HFF-Myc (cell line): ENCODE results near the gene CHKB.

Experiments used
- DNase-seq: peaks from one replicate; pipeline ENCODE4 v3.0.0-alpha.2; 2011; ENCODE audit warnings: low read depth; ENCODE audit errors: extremely low read depth
- H3K4me3 ChIP-seq: replicated peaks from 2 replicates; pipeline ENCODE4 v1.5.1; 2011; ENCODE audit warnings: low read depth, mild to moderate bottlenecking, control low read depth, low read length
- TF ChIP-seq, protein P1 (sequence below): IDR thresholded peaks from 2 replicates; pipeline ENCODE4 v1.5.1; 2012; ENCODE audit warnings: mild to moderate bottlenecking, low read depth, low read length, control low read depth; ENCODE audit errors: missing control alignments

Gene CHKB

DNA sequence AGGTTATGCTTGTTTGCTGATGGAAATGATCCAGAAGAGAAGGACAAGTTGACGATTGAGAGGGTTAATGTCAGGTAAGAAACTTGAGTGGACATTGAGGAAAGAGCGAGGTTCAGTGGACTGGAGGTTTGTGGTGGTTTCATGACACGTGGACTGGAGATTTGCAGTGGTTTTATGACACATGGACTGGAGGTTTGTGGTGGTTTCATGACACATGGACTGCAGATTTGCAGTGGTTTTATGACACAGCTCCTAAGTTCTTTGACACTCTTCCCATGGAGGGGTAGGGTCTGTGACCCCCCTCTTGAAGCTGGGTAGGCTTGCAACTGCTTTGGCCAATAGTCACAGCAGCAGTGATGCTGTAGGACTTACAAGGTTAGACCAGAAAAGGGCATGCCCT is 12.5 kb upstream of the CHKB start:
- no peak overlapping the region for H3K4me3 ChIP-seq
- TF ChIP-seq, protein P1, sequence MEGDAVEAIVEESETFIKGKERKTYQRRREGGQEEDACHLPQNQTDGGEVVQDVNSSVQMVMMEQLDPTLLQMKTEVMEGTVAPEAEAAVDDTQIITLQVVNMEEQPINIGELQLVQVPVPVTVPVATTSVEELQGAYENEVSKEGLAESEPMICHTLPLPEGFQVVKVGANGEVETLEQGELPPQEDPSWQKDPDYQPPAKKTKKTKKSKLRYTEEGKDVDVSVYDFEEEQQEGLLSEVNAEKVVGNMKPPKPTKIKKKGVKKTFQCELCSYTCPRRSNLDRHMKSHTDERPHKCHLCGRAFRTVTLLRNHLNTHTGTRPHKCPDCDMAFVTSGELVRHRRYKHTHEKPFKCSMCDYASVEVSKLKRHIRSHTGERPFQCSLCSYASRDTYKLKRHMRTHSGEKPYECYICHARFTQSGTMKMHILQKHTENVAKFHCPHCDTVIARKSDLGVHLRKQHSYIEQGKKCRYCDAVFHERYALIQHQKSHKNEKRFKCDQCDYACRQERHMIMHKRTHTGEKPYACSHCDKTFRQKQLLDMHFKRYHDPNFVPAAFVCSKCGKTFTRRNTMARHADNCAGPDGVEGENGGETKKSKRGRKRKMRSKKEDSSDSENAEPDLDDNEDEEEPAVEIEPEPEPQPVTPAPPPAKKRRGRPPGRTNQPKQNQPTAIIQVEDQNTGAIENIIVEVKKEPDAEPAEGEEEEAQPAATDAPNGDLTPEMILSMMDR: no peak
- no peak for DNase-seq

DNA sequence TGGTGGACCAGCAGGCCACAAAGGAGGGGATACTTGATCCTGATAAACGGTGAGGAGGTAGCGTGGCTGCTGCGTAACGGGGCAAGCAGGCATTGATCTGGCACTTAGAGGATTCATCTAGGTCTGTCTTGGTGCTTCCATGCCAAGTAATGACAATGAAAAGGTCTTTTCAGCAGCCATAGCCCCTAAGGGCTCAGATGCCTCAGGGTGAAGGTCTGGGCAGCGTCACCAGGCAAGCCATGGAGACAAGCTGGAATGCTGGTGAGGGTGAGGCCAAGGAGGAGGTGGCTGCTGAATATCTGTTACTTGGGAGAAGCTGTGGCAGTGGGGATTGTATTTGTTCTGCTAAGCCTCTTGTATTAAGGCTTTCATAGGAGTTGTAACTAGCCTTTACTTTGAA is 4.8 kb upstream of the CHKB start:
- DNase-seq: no peak
- TF ChIP-seq, protein P1: no peak
- no peak overlapping the region for H3K4me3 ChIP-seq

- TF ChIP-seq, protein P1: no peak
- DNase-seq: no peak
- no peak overlapping the region for H3K4me3 ChIP-seq
Observed at GRCh38 chr22:50586416-50586815, 3.8 kb upstream of the CHKB start.

- TF ChIP-seq, protein P1: no peak
- DNase-seq: no peak
- no peak overlapping the region for H3K4me3 ChIP-seq
Observed at GRCh38 chr22:50585781-50586180, 3.1 kb upstream of the CHKB start.

GRCh38 chr22:50585238-50585637 is 2.6 kb upstream of the CHKB start:
- TF ChIP-seq, protein P1: no peak
- DNase-seq: no peak
- no peak overlapping the region for H3K4me3 ChIP-seq

DNA sequence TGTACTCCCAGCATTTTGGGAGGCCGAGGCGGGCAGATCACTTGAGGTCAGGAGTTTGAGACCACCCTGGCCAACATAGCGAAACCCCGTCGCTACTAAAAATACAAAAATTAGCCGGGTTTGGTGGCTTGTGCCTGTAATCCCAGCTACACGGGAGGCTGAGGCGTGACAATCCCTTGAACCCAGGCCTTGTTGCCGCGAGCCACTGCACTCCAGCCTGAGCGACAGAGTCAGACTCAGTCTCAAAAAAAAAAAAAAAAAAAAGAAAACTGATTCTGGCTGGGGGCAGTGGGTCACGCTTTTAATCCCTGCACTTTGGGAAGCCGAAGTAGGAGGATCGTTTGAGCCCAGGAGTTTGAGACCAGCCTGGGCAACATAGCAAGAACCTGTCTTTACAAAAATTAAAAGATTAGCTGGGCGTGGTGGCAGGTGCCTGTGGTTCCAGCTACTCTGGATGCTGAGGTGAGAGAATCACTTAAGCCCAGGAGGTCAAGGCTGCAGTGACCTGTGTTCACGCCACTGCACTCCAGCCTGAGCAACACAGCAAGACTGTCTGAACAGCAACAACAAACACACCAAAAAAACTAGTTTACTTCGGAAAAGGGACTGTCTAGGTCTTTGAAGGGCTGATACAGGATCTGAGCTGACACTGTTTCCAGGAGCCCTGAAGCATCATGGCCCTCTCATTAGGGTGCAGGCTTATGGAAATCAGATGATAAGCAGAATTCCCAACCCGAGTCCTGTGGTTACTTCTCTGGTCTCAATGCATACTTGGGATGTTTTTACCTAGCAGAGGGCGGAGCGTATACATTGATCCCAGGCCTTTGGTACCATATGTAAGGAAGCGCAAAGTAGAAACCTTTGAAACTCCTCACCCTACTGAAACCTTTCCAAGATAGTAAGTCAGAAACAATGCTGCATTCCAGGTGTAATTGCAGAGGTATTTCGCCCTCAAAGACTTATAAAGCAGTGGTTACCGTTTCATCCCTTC is 1.8 kb upstream of the CHKB start:
- TF ChIP-seq, protein P1: no peak
- no peak for DNase-seq
- H3K4me3 ChIP-seq: no peak overlapping the region; the same call in 1 of the 2 replicates
